A549 treated with dexamethasone at 1 μM for 4 hours (cell line): ENCODE data around the gene C17orf67. TPM values are rescaled to one million over a fixed set of nuclear protein-coding genes. Genes with fewer than 3 reads are reported as not detected.

Source experiments
- total RNA-seq: library from RNA; stranded (reverse); fragments of 200-300 nt; extraction: Qiagen RNA extraction; gene quantifications from 5 replicates; pipeline ENCODE4 v1.2.3, GENCODE V29; 2022

The C17orf67 gene, protein sequence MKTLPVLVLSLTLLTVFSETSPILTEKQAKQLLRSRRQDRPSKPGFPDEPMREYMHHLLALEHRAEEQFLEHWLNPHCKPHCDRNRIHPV
- 1.5 to 2.3 TPM (median 1.8 TPM) in 5 replicates for total RNA-seq

DNA sequence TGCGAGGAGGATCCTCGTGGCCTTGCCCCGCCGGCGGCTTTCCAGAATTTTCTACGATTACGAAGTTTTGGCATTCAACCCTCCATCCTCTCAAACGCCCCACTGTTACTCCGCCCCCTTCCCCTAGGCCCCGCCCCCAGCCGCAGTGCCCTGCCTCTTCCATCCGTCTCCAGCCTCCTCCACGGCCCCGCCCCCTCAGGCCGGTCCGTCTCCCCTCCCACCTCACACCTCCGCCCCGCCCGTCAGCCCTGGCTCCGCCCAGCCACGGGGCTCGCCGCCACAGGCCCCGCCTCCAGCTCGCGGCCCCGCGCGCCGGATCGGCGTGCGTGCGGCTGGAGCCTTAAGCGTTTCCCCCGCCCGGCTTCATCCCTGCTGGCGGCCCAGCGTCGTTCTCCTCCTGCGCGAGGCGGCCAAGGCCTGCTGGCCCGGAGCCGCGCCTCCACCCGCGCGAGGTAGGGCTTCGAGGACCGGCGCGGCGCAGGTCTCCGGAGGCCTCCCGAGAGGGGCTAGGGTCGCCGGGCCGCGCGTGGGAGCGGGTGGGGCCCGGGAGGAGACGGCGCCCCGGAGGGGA is at the start of gene C17orf67, which contains the start of gene DGKE:
Gene C17orf67, minus strand, starts transcription at position 112 of the 571 bp plus-strand sequence. CDS start 18,110 bp downstream, outside the sequence.
Gene DGKE, plus strand, starts transcription at position 343 of the 571 bp plus-strand sequence. CDS start 645 bp downstream, outside the sequence.

Other genes starting within 250 kb of the C17orf67 start
- gene NOG, start 240.2 kb downstream of the C17orf67 start, total RNA-seq = 0.67 to 0.88 TPM (median 0.84 TPM) in 5 replicates
- 3.1 to 4.5 TPM (median 3.7 TPM) in 5 replicates for gene DGKE, start 231 bp upstream of the C17orf67 start, total RNA-seq
- 52.3 to 67.3 TPM (median 59.2 TPM) in 5 replicates for gene TRIM25, start 80.1 kb upstream of the C17orf67 start, total RNA-seq
- 15.3 to 17.8 TPM (median 16.3 TPM) in 5 replicates for gene COIL, start 127.1 kb upstream of the C17orf67 start, total RNA-seq
- 35.8 to 42.5 TPM (median 36.3 TPM) in 5 replicates for gene SCPEP1, start 144.2 kb upstream of the C17orf67 start, total RNA-seq